DND-41 (cell line): ENCODE measurements around the gene DIAPH1.

Source experiments
- EZH2 ChIP-seq: IDR thresholded peaks from 3 replicates; pipeline ENCODE4 v1.6.1; 2012; ENCODE audit warnings: borderline replicate concordance, low read depth, mild to moderate bottlenecking, moderate library complexity, low read length, inconsistent platforms; ENCODE audit not compliant: severe bottlenecking
- TF ChIP-seq, protein P1 (sequence below): IDR thresholded peaks from 2 replicates; pipeline ENCODE4 v1.5.1; 2012; ENCODE audit warnings: borderline replicate concordance, low read length, moderate library complexity, mild to moderate bottlenecking; ENCODE audit not compliant: poor library complexity, severe bottlenecking; ENCODE audit errors: extremely low read depth

DNA sequence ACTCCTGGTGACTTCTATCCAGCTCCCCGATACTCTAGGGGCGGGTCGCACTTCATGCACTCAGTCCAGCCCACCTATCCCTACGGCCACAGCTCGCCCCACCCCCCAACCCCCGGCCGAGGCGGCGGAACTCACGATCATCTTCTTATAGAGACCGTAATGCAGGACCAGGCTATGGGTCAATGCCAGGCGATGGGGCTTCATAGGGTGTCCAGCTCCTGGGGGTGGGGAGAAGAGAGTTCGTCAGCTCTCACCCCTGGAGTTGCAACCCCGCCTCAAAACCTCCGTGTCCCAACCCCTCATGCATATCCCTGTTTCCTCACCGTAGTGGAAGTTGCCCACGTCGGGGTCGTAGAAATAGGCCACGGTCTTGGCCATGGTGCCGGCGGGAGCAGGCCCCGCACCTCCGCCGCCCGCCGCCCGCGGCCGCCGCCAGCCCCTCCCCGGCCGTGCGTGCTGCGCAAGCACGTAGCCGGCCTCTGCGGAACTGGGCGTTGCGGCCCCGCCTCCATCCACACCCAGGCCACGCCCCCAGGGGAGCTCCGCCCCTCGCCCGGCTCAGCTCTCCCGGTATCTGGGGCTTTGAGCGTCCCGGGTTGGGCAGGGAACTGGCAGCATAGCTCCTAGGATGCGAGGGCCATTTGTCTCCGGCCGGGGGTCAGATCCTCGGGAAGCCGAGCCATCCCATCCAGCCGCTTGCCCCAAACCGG lies 17.8 kb upstream of the DIAPH1 start, which contains the start of the genes HDAC3 and RELL2:
- TF ChIP-seq, protein P1, sequence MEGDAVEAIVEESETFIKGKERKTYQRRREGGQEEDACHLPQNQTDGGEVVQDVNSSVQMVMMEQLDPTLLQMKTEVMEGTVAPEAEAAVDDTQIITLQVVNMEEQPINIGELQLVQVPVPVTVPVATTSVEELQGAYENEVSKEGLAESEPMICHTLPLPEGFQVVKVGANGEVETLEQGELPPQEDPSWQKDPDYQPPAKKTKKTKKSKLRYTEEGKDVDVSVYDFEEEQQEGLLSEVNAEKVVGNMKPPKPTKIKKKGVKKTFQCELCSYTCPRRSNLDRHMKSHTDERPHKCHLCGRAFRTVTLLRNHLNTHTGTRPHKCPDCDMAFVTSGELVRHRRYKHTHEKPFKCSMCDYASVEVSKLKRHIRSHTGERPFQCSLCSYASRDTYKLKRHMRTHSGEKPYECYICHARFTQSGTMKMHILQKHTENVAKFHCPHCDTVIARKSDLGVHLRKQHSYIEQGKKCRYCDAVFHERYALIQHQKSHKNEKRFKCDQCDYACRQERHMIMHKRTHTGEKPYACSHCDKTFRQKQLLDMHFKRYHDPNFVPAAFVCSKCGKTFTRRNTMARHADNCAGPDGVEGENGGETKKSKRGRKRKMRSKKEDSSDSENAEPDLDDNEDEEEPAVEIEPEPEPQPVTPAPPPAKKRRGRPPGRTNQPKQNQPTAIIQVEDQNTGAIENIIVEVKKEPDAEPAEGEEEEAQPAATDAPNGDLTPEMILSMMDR, result no peak
- no peak for TF ChIP-seq EZH2
